Measurements from ENCODE around the gene NRXN3. TPM values are rescaled to one million over a fixed set of nuclear protein-coding genes. Genes with fewer than 3 reads are reported as not detected.

Gene NRXN3
- total and polyA plus RNA-seq, 2 experiments from 2014 or later = 0.69 to 1.5 TPM

DNA sequence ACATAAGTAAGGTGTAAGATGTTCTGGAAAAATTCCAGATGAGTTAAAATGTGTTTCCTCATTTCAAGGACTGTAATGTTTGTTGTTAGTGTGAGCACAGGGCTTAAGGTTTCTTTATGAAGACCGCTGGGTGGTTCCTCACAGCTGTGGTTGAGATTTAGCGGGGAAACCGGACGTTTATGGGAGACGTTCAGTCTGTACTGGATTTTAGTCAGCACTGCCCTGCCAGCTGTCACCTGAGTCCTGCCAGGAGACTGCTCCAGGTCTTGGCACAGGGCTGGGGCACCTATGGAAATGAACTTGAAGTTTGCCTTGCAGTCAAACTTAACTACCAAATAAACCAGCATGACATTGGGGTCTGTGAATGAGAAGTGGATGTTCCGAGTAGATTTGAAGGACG lies 1485.9 kb downstream of the NRXN3 start:
- H3K36me3 ChIP-seq = no peaks in the 10 kb centered on the region
- no peak for TF ChIP-seq CTCF (IDR thresholded peaks at IDR 0.05; ENCODE audit: low read depth, low read length)
- H3K27me3 ChIP-seq = no peaks in the 10 kb centered on the region

DNA sequence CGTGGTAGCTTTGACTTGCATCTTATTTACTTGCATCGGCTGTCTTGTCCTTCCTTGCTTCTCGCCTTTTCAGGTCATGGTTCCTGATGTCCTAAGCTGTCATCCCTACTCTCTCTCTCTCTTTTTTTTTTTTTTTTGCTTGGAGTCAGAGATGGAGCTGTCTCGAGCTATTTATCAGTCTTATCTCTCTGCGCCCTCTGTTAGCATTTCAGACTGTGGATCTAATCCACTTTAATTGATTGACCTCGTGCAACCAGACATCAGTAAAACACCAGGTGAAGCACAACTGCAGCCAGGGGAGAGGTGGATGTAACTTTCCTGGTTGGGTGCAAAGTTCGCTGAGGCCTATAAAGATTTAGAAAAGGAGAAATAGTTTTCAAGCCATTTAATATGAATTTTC lies 1486.3 kb downstream of the NRXN3 start:
- DNase-seq (ENCODE audit: low read depth in 1 of 2, low spot score in 1 of 2) = no peak
- Histone ChIP-seq H3K27ac (no peak overlapping the region), H3K9me3 (ENCODE audit: low read depth) (no peaks in the 10 kb centered on the region), H3K4me1 (ENCODE audit: low read depth) (no peaks in the 10 kb centered on the region), H3K36me3 (no peaks in the 10 kb centered on the region), H3K27me3 (no peaks in the 10 kb centered on the region), H3K4me3 (no peak overlapping the region)
- TF ChIP-seq CTCF (IDR thresholded peaks at IDR 0.05; ENCODE audit: low read depth, low read length) = no peak

More for the DNA sequence above, 1485.9 kb downstream of the NRXN3 start:
- H3K27ac ChIP-seq = no peak overlapping the region
- no peaks in the 10 kb centered on the region for H3K4me1 ChIP-seq (ENCODE audit: low read depth)
- DNase-seq (ENCODE audit: low read depth in 1 of 2, low spot score in 1 of 2) = no peak
- no peaks in the 10 kb centered on the region for H3K9me3 ChIP-seq (ENCODE audit: low read depth)
- no peak overlapping the region for H3K4me3 ChIP-seq

DNA sequence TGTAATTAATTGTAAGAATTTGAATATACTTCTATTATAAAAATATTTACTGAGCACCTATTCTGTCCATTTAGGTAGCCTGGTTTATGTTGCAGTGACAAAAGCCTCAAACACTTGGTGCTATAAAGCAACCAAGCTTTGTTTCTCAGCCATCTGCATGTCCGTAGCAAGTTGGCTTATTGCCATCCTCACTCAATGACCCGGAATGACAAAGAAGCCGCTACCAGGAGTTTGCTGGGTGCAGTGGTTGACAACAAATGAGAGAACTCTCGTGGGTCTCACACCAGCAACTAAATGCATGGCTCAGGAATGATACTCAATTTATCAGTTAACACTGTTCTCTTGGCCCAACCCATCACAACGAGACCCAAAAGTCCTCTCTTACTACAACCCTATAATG lies 1488.0 kb downstream of the NRXN3 start:
- TF ChIP-seq CTCF (IDR thresholded peaks at IDR 0.05; ENCODE audit: low read depth, low read length) = no peak
- Histone ChIP-seq H3K4me3 (no peak overlapping the region), H3K27me3 (no peaks in the 10 kb centered on the region), H3K36me3 (no peaks in the 10 kb centered on the region), H3K27ac (no peak overlapping the region), H3K9me3 (ENCODE audit: low read depth) (no peaks in the 10 kb centered on the region), H3K4me1 (ENCODE audit: low read depth) (no peaks in the 10 kb centered on the region)
- DNase-seq (ENCODE audit: low read depth in 1 of 2, low spot score in 1 of 2) = peak in 1 of 2 donors; percentile 9

DNA sequence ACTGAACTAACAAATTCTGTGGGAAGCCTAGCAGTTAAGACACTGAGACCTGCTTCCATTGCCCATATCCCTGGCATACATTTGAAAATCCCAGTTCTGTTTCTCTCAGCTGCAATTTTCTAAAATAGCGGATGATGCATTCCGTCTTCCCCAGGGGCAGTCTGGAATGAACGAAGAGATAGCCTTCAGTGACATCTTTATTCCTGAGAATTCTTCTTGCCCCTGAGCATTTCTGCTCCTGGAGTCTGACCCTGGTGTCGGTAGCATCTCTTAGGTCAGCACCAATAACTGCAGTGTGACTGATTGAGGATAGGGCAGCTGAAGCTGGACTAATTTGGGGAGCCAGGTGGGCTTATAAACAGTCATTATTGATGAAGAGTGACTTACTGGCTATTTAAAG lies 1488.6 kb downstream of the NRXN3 start:
- H3K27ac ChIP-seq = no peak overlapping the region
- no peaks in the 10 kb centered on the region for H3K27me3 ChIP-seq
- no peak overlapping the region for H3K4me3 ChIP-seq
- H3K9me3 ChIP-seq (ENCODE audit: low read depth) = no peaks in the 10 kb centered on the region
- no peaks in the 10 kb centered on the region for H3K36me3 ChIP-seq
- TF ChIP-seq CTCF (IDR thresholded peaks at IDR 0.05; ENCODE audit: low read depth, low read length) = no peak
- DNase-seq (ENCODE audit: low read depth in 1 of 2, low spot score in 1 of 2) = no peak
- H3K4me1 ChIP-seq (ENCODE audit: low read depth) = no peaks in the 10 kb centered on the region

GRCh38 chr14:79660053-79660939 lies 1490.1 kb downstream of the NRXN3 start:
- Histone ChIP-seq H3K27ac (no peak overlapping the region), H3K9me3 (ENCODE audit: low read depth) (no peaks in the 10 kb centered on the region), H3K27me3 (no peaks in the 10 kb centered on the region), H3K4me3 (no peak overlapping the region), H3K36me3 (no peaks in the 10 kb centered on the region), H3K4me1 (ENCODE audit: low read depth) (no peaks in the 10 kb centered on the region)
- no peak for TF ChIP-seq CTCF (IDR thresholded peaks at IDR 0.05; ENCODE audit: low read depth, low read length)
- DNase-seq (ENCODE audit: low read depth in 1 of 2, low spot score in 1 of 2) = no peak

All from cardiac muscle cell (in vitro differentiated cells and primary cell).